PC-3 (cell line): ENCODE results near the gene GABRD. TPM values are rescaled to one million over a fixed set of nuclear protein-coding genes. Genes with fewer than 3 reads are reported as not detected.
A peak's percentile ranks its signal among the peaks of the same experiment; 100 is the strongest.

Experiments used
- ATAC-seq: fragments of 200-7000 bp; cut with Tn5 transposase; 2 replicates; pipeline ENCODE4 v1.9.1; 2020; ENCODE audit warnings: mild to moderate bottlenecking, moderate library complexity
- BruUV-seq: library from RNA; stranded (reverse); fragments of 400-500 nt; replicated peaks from 2 replicates; lab custom pipeline; 2021; lab: Mats Ljungman, UMichigan
- CTCF ChIA-PET: fragments of 300-600 bp; sonication (Branson Sonifier 250); formaldehyde crosslinking; loops from one replicate; lab custom pipeline; 2022; ENCODE audit warnings: antibody characterized with exemption; lab: Charles Lee
- POLR2A ChIA-PET: fragments of 300-600 bp; sonication (Branson Sonifier 250); formaldehyde crosslinking; loops from one replicate; lab custom pipeline; 2022; ENCODE audit warnings: antibody characterized with exemption; ENCODE audit not compliant: unreplicated experiment; lab: Charles Lee
- DNase-seq: peaks from one replicate; pipeline ENCODE4 v3.0.0-alpha.2; 2015
- H2AFZ ChIP-seq: fragments of 300-600 bp; sonication (generic); 2 replicates; pipeline ENCODE4 v1.6.0; 2016; ENCODE audit warnings: antibody characterized with exemption, low read length
- H3F3A ChIP-seq: fragments of 300-600 bp; sonication (generic); one replicate; pipeline ENCODE4 v1.6.0; 2017; ENCODE audit warnings: antibody characterized with exemption, low read length, control low read depth, mild to moderate bottlenecking; ENCODE audit not compliant: unreplicated experiment
- H3K27ac ChIP-seq: fragments of 300-600 bp; sonication (generic); 2 replicates; pipeline ENCODE4 v1.5.1; 2016; ENCODE audit warnings: mild to moderate bottlenecking, low read length
- H3K27me3 ChIP-seq: fragments of 300-600 bp; sonication (generic); 2 replicates; pipeline ENCODE4 v1.6.1; 2016; ENCODE audit warnings: low read length, mixed read lengths
- H3K36me3 ChIP-seq: fragments of 300-600 bp; sonication (generic); 2 replicates; pipeline ENCODE4 v1.6.1; 2016; ENCODE audit warnings: low read depth, mixed run types, low read length, mixed read lengths
- H3K4me1 ChIP-seq: fragments of 300-600 bp; sonication (generic); 2 replicates; pipeline ENCODE4 v1.5.1; 2016; ENCODE audit warnings: low read length; ENCODE audit not compliant: insufficient read depth
- H3K4me2 ChIP-seq: fragments of 300-600 bp; sonication (generic); 2 replicates; pipeline ENCODE4 v1.6.0; 2016; ENCODE audit warnings: low read length
- H3K4me3 ChIP-seq: fragments of 300-600 bp; sonication (generic); 2 replicates; pipeline ENCODE4 v1.5.1; 2016; ENCODE audit warnings: mild to moderate bottlenecking, low read length, mixed read lengths
- H3K79me2 ChIP-seq: fragments of 300-600 bp; sonication (generic); 2 replicates; pipeline ENCODE4 v1.6.1; 2017; ENCODE audit warnings: low read length, mixed read lengths
- H3K9ac ChIP-seq: fragments of 300-600 bp; sonication (generic); 2 replicates; pipeline ENCODE4 v1.6.0; 2016; ENCODE audit warnings: mild to moderate bottlenecking, low read length
- H3K9me2 ChIP-seq: fragments of 300-600 bp; sonication (generic); replicated peaks from 2 replicates; pipeline ENCODE4 v1.6.1; 2016; ENCODE audit warnings: mixed run types, low read length, mixed read lengths
- H3K9me3 ChIP-seq: fragments of 300-600 bp; sonication (generic); 2 replicates; pipeline ENCODE4 v1.6.1; 2016; ENCODE audit warnings: low read length, mixed read lengths
- H4K20me1 ChIP-seq: fragments of 300-600 bp; sonication (generic); 2 replicates; pipeline ENCODE4 v1.6.1; 2016; ENCODE audit warnings: low read length, mixed read lengths
- CTCF ChIP-seq: fragments of 300-600 bp; sonication (generic); conservative IDR thresholded peaks from 2 replicates; pipeline ENCODE4 v1.5.1; 2017; ENCODE audit warnings: antibody characterized with exemption, low read depth, mild to moderate bottlenecking, low read length
- EZH2 ChIP-seq: fragments of 300-600 bp; sonication (generic); IDR thresholded peaks from one replicate; pipeline ENCODE4 v1.6.1; 2017; ENCODE audit warnings: antibody characterized with exemption, mild to moderate bottlenecking, low read length; ENCODE audit not compliant: unreplicated experiment
- EZH2phosphoT487 ChIP-seq: fragments of 300-600 bp; sonication (generic); IDR thresholded peaks from 2 replicates; pipeline ENCODE4 v1.6.1; 2018; ENCODE audit warnings: mild to moderate bottlenecking, antibody characterized with exemption, low read length, borderline replicate concordance
- intact Hi-C: fragments of 100-400 bp; cut with micrococcal nuclease; formaldehyde crosslinking; loops from 2 replicates; pipeline ENCODE4 v1.9.0; 2023
- total RNA-seq: library from RNA; depleted of rRNA; stranded (reverse); fragments of >200 nt; gene quantifications from 2 replicates; pipeline ENCODE4 v1.2.3, GENCODE V29; 2014

Gene GABRD
- total RNA-seq, 1 experiment from 2014 or later, result not detected

- Histone ChIP-seq H3K4me3 (peak overlapping the region; percentile 41; the same call in 1 of the 2 replicates), H3K27ac (no peak overlapping the region), H3K9ac (no peak overlapping the region), H3K27me3 (no peaks in the 10 kb centered on the region), H3K79me2 (no peaks in the 10 kb centered on the region), H3K9me2 (no peaks in the 10 kb centered on the region), H3K4me2 (peak overlapping the region; percentile 69), H3K9me3 (no peaks in the 10 kb centered on the region), H2AFZ (peak overlapping the region; percentile 71), H3K36me3 (no peaks in the 10 kb centered on the region), H4K20me1 (no peaks in the 10 kb centered on the region), H3K4me1 (peaks cover 11% of the 10 kb centered on the region), H3F3A (no peaks in the 10 kb centered on the region)
- POLR2A ChIA-PET, result no interaction called here
- BruUV-seq, result no TSS peak
- intact Hi-C loops, result no loop called here
- ATAC-seq (peak; percentile 25), DNase-seq (peak; percentile 60)
- CTCF ChIA-PET, result interaction anchor here (0.6 to 2.3 kb wide), 3 partner anchors 30 to 90 kb away, joined by 3 to 34 read pairs (median 3); no protein-coding TSS in a partner anchor
- peak; percentile 47 for TF ChIP-seq CTCF
- TF ChIP-seq EZH2phosphoT487, result no peak
Observed at GRCh38 chr1:2042830-2043773, 24.0 kb downstream of the GABRD start.

DNA sequence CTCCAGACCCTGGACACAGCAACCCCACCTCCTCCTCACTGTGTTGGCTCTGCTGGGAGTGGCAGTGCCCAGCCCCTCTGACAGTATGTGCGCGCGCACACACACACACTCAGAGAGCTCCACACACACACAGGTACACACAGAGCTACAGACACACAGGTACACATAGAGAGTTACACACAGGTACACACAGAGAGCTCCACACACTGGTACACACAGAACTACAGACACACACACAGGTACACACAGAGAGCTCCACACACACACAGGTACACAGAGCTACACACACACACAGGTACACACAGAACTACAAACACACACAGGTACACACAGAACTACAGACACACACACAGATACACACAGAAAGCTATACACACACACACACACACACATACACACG is 24.7 kb downstream of the GABRD start:
- CTCF ChIA-PET, result interaction anchor here (0.6 to 2.3 kb wide), 3 partner anchors 31 to 135 kb away, joined by 3 to 34 read pairs (median 15); no protein-coding TSS in a partner anchor
- no peaks in the 10 kb centered on the region for H3K36me3 ChIP-seq
- H3K4me1 ChIP-seq, result peaks cover 11% of the 10 kb centered on the region
- H3K27me3 ChIP-seq, result no peaks in the 10 kb centered on the region
- H3K9me2 ChIP-seq, result no peaks in the 10 kb centered on the region
- no peak overlapping the region for H3K27ac ChIP-seq
- H3K4me2 ChIP-seq, result no peak overlapping the region
- no peak overlapping the region for H3K9ac ChIP-seq
- no peaks in the 10 kb centered on the region for H3K79me2 ChIP-seq
- ATAC-seq (no peak), DNase-seq (no peak)
- POLR2A ChIA-PET, result no interaction called here
- H3F3A ChIP-seq, result no peaks in the 10 kb centered on the region
- intact Hi-C loops, result no loop called here
- no peak overlapping the region for H2AFZ ChIP-seq
- H4K20me1 ChIP-seq, result no peaks in the 10 kb centered on the region
- BruUV-seq, result no TSS peak
- no peaks in the 10 kb centered on the region for H3K9me3 ChIP-seq
- H3K4me3 ChIP-seq, result no peak overlapping the region
- TF ChIP-seq EZH2phosphoT487, result no peak
- TF ChIP-seq CTCF, result no peak
- TF ChIP-seq EZH2, result no peak
